NCI-H345 (cell line): Measurements from ENCODE around the gene KIRREL2.
A peak's percentile ranks its signal among the peaks of the same experiment; 100 is the strongest.
"Not testable (repeated sequence)": the region's sequence is repeated elsewhere in the genome, so short reads cannot be mapped to it uniquely, and the experiment has no call there.

Source experiments
- DNase-seq: peaks from one replicate; lab custom pipeline; 2025; lab: John Stamatoyannopoulos, UW

The KIRREL2 gene

GRCh38 chr19:35869327-35870123 lies 12.8 kb downstream of the KIRREL2 start:
- DNase-seq = peak; percentile 99

GRCh38 chr19:35870124-35870736 lies 13.5 kb downstream of the KIRREL2 start:
- DNase-seq = peak; percentile 96

- no peak for DNase-seq
These were observed 14.1 kb downstream of the KIRREL2 start for GRCh38 chr19:35870798-35871197.

GRCh38 chr19:35871611-35872010 lies 14.9 kb downstream of the KIRREL2 start:
- no peak for DNase-seq

- DNase-seq = no peak
These were observed 15.5 kb downstream of the KIRREL2 start for GRCh38 chr19:35872180-35872579.

- no peak for DNase-seq
These were observed 17.8 kb downstream of the KIRREL2 start for GRCh38 chr19:35874392-35874930.

- no peak for DNase-seq
These were observed 22.4 kb downstream of the KIRREL2 start for GRCh38 chr19:35879068-35879467.

GRCh38 chr19:35879770-35880317 lies 23.1 kb downstream of the KIRREL2 start:
- peak; percentile 55 for DNase-seq

- DNase-seq = peak; percentile 90
These were observed 25.6 kb downstream of the KIRREL2 start for GRCh38 chr19:35882114-35882832.

- no peak for DNase-seq
These were observed 27.2 kb downstream of the KIRREL2 start for GRCh38 chr19:35883882-35884281.

GRCh38 chr19:35885225-35885738 lies 28.6 kb downstream of the KIRREL2 start:
- no peak for DNase-seq

GRCh38 chr19:35885904-35886303 lies 29.2 kb downstream of the KIRREL2 start:
- DNase-seq = no peak

GRCh38 chr19:35887197-35887596 lies 30.5 kb downstream of the KIRREL2 start:
- DNase-seq = no peak

GRCh38 chr19:35888398-35888797 lies 31.7 kb downstream of the KIRREL2 start:
- DNase-seq = no peak

- no peak for DNase-seq
These were observed 32.8 kb downstream of the KIRREL2 start for GRCh38 chr19:35889370-35890112.

GRCh38 chr19:35890113-35890650 lies 33.5 kb downstream of the KIRREL2 start:
- no peak for DNase-seq

GRCh38 chr19:35891819-35892218 lies 35.1 kb downstream of the KIRREL2 start:
- not testable (repeated sequence) for DNase-seq

GRCh38 chr19:35894342-35894741 lies 37.6 kb downstream of the KIRREL2 start:
- no peak for DNase-seq

- DNase-seq = no peak
These were observed 39.4 kb downstream of the KIRREL2 start for GRCh38 chr19:35895911-35896642.

- no peak for DNase-seq
These were observed 39.9 kb downstream of the KIRREL2 start for GRCh38 chr19:35896643-35897040.
